H9 (cell line): ENCODE measurements around the gene RIPPLY3. TPM values are rescaled to one million over a fixed set of nuclear protein-coding genes. Genes with fewer than 3 reads are reported as not detected.

ENCODE experiments used
- DNase-seq: peaks from one replicate; pipeline ENCODE4 v3.0.0-alpha.2; 2017
- H2AFZ ChIP-seq: one replicate; pipeline ENCODE4 v1.6.1; 2013; ENCODE audit warnings: mild to moderate bottlenecking, low read length, control low read depth, moderate library complexity
- H2AK5ac ChIP-seq: 2 replicates; pipeline ENCODE4 v1.6.1; 2013; ENCODE audit warnings: low read length, control low read depth, mixed read lengths; ENCODE audit not compliant: insufficient read length
- H2BK120ac ChIP-seq: one replicate; pipeline ENCODE4 v1.6.1; 2013; ENCODE audit warnings: low read depth, mild to moderate bottlenecking, low read length, control low read depth, inconsistent platforms; ENCODE audit not compliant: poor library complexity, severe bottlenecking
- H2BK12ac ChIP-seq: 2 replicates; pipeline ENCODE4 v1.6.1; 2013; ENCODE audit warnings: low read length, control low read depth, mixed read lengths, low read depth; ENCODE audit not compliant: insufficient read length
- H2BK15ac ChIP-seq: 2 replicates; pipeline ENCODE4 v1.6.1; 2013; ENCODE audit warnings: low read depth, low read length, control low read depth
- H2BK20ac ChIP-seq: one replicate; pipeline ENCODE4 v1.6.1; 2013; ENCODE audit warnings: low read depth, mild to moderate bottlenecking, low read length, control low read depth, inconsistent platforms; ENCODE audit not compliant: poor library complexity, severe bottlenecking
- H2BK5ac ChIP-seq: 2 replicates; pipeline ENCODE4 v1.6.1; 2013; ENCODE audit warnings: low read length, control low read depth, mixed read lengths; ENCODE audit not compliant: insufficient read length
- H3K14ac ChIP-seq: 2 replicates; pipeline ENCODE4 v1.6.1; 2013; ENCODE audit warnings: low read length, control low read depth; ENCODE audit not compliant: insufficient read depth
- H3K18ac ChIP-seq: 2 replicates; pipeline ENCODE4 v1.6.1; 2013; ENCODE audit warnings: low read depth, mild to moderate bottlenecking, mixed read lengths, low read length, control low read depth; ENCODE audit not compliant: insufficient read length
- H3K23ac ChIP-seq: 2 replicates; pipeline ENCODE4 v1.6.1; 2013; ENCODE audit warnings: low read length, control low read depth, mixed read lengths, low read depth; ENCODE audit not compliant: insufficient read length
- H3K23me2 ChIP-seq: 2 replicates; pipeline ENCODE4 v1.6.1; 2013; ENCODE audit warnings: low read depth, mild to moderate bottlenecking, mixed read lengths, low read length, control low read depth; ENCODE audit not compliant: insufficient read length, poor library complexity, severe bottlenecking
- H3K27ac ChIP-seq: 2 replicates; pipeline ENCODE4 v1.5.1; 2013; ENCODE audit warnings: low read length, control low read depth, mixed read lengths, low read depth; ENCODE audit not compliant: insufficient read length
- H3K27me3 ChIP-seq: 2 replicates; pipeline ENCODE4 v1.6.1; 2013; ENCODE audit warnings: low read length, control low read depth, inconsistent platforms; ENCODE audit not compliant: insufficient read depth
- H3K4ac ChIP-seq: 2 replicates; pipeline ENCODE4 v1.6.1; 2013; ENCODE audit warnings: low read depth, mild to moderate bottlenecking, control low read depth, inconsistent platforms, low read length, moderate library complexity
- H3K4me1 ChIP-seq: 2 replicates; pipeline ENCODE4 v1.6.1; 2013; ENCODE audit warnings: low read length, control low read depth, inconsistent platforms; ENCODE audit not compliant: insufficient read depth
- H3K4me2 ChIP-seq: 2 replicates; pipeline ENCODE4 v1.6.1; 2013; ENCODE audit warnings: low read length, control low read depth, mixed read lengths; ENCODE audit not compliant: insufficient read length, insufficient read depth
- H3K56ac ChIP-seq: 2 replicates; pipeline ENCODE4 v1.6.1; 2013; ENCODE audit warnings: low read depth, mild to moderate bottlenecking, mixed read lengths, low read length, control low read depth; ENCODE audit not compliant: insufficient read length
- H3K79me1 ChIP-seq: 2 replicates; pipeline ENCODE4 v1.6.1; 2013; ENCODE audit warnings: low read depth, mild to moderate bottlenecking, moderate library complexity, low read length, control low read depth, inconsistent platforms; ENCODE audit not compliant: insufficient read depth, poor library complexity, severe bottlenecking
- H3K79me2 ChIP-seq: 2 replicates; pipeline ENCODE4 v1.6.1; 2013; ENCODE audit warnings: low read length, control low read depth, inconsistent platforms; ENCODE audit not compliant: insufficient read depth
- H3K9ac ChIP-seq: 2 replicates; pipeline ENCODE4 v1.6.1; 2013; ENCODE audit warnings: low read length, control low read depth, mixed read lengths; ENCODE audit not compliant: insufficient read length; ENCODE audit errors: extremely low read depth
- H3K9me3 ChIP-seq: one replicate; pipeline ENCODE4 v1.6.1; 2013; ENCODE audit warnings: low read depth, low read length, inconsistent platforms; ENCODE audit not compliant: control insufficient read depth
- H3T11ph ChIP-seq: one replicate; pipeline ENCODE4 v1.6.1; 2013; ENCODE audit warnings: mild to moderate bottlenecking, low read length, control low read depth, inconsistent platforms
- H4K20me1 ChIP-seq: one replicate; pipeline ENCODE4 v1.6.1; 2013; ENCODE audit not compliant: control insufficient read depth, insufficient read length, insufficient read depth
- H4K5ac ChIP-seq: 2 replicates; pipeline ENCODE4 v1.6.1; 2013; ENCODE audit warnings: low read depth, mild to moderate bottlenecking, mixed read lengths, low read length, control low read depth; ENCODE audit not compliant: insufficient read length
- H4K8ac ChIP-seq: replicated peaks from 2 replicates; pipeline ENCODE4 v1.6.1; 2013; ENCODE audit warnings: low read length, control low read depth, mixed read lengths, low read depth; ENCODE audit not compliant: insufficient read length
- H4K91ac ChIP-seq: 2 replicates; pipeline ENCODE4 v1.6.1; 2013; ENCODE audit warnings: low read depth, mild to moderate bottlenecking, moderate library complexity, mixed read lengths, low read length, control low read depth; ENCODE audit not compliant: insufficient read length
- H3K27ac Mint-ChIP-seq, 3 experiments: 2 replicates in 2 of 3; 3 replicates in 1 of 3; pipeline ENCODE4 v1.8.0; 2020 to 2021; ENCODE audit warnings: mixed read lengths in 3 of 3, mild to moderate bottlenecking in 1 of 3, moderate library complexity in 1 of 3
- H3K27me3 Mint-ChIP-seq: 2 replicates; pipeline ENCODE4 v1.8.0; 2021; ENCODE audit warnings: low read depth, mild to moderate bottlenecking, moderate library complexity, mixed read lengths
- H3K36me3 Mint-ChIP-seq, 3 experiments: 2 replicates in 2 of 3; 3 replicates in 1 of 3; pipeline ENCODE4 v1.8.0; 2020 to 2021; ENCODE audit warnings: low read depth in 3 of 3, mixed read lengths in 3 of 3; ENCODE audit not compliant: insufficient read depth in 1 of 3
- H3K4me1 Mint-ChIP-seq, 2 experiments: 2 replicates each; pipeline ENCODE4 v1.8.0; 2020; ENCODE audit warnings: mixed read lengths in 2 of 2
- H3K4me3 Mint-ChIP-seq, 2 experiments: 2 replicates in 1 of 2; 3 replicates in 1 of 2; pipeline ENCODE4 v1.8.0; 2020 to 2021; ENCODE audit warnings: mild to moderate bottlenecking in 2 of 2, mixed read lengths in 2 of 2, moderate library complexity in 1 of 2
- H3K9me3 Mint-ChIP-seq, 2 experiments: 2 replicates in 1 of 2; 3 replicates in 1 of 2; pipeline ENCODE4 v1.8.0; 2020; ENCODE audit warnings: mild to moderate bottlenecking in 2 of 2, mixed read lengths in 2 of 2, moderate library complexity in 1 of 2
- WGBS: extraction: QIAGEN DNeasy Blood & Tissue Kit; methylation state at CpG from one replicate; pipeline ENCODE4 v1.1.7; 2013; ENCODE audit warnings: missing lambda C conversion rate, low lambda C conversion rate, mixed read lengths; ENCODE audit not compliant: insufficient read length; ENCODE audit errors: extremely low coverage; 5-methylcytosine and 5-hydroxymethylcytosine counted together
- total RNA-seq: library from RNA; stranded (reverse); gene quantifications from 2 replicates; pipeline ENCODE4 v1.2.1, GENCODE V29; 2021
- TF ChIP-seq, protein P1 (sequence below): fragments of 200-600 bp; sonication (generic); conservative IDR thresholded peaks from 3 replicates; pipeline ENCODE4 v1.8.0; 2021; ENCODE audit warnings: antibody characterized with exemption, mild to moderate bottlenecking

RIPPLY3 gene
- total RNA-seq, 1 experiment from 2014 or later, result 1.9 TPM

DNA sequence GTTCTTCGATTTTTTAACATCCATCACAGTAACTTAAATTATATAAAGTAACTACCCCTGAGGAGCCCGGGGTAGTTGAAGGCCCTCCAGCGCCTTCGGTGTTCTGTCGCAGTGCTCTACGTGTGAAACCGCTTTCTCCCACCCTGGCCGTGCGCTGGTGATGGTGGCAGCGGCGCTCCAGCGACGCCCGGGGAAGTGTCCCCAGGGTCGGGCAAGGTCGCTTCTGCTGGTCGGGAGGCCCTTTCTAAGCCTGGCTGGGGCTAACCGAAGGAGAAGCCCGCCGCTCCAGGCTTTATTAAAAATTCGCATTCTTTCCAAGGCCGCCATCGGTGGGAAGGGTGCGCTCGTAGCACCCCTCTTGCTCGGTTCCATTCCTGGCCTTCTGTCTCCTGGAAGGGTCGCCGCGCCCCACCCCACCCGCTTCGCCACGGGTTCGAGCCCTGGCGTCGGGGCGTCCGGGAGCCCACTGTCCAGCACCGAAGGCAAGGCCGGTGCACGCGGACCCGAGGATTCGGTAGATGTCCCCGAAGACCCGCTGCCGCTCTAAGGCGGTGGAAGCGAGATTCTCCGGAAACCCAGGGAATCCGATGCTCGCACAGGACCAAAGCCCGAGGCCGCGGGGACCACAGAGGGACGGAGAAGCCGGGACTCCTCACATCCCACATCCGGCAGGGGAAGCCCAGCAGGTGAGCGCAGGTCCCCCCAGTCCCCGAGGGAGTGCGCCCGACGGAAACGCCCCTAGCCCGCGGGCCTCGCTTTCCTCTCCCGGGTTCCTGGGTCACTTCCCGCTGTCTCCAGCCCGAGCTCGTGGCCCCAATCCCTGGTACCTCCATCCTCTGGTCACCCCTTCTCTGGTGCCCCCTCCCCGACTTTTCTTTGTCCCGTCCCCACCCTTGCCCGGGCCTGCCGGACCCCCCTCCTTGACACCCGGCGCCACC lies 685 bp upstream of the RIPPLY3 start:
- Histone ChIP-seq H3T11ph (no peak overlapping the region), H3K79me2 (no peaks in the 10 kb centered on the region), H2BK12ac (no peak overlapping the region), H3K4ac (no peak overlapping the region), H3K9ac (peak overlapping the region; percentile 26), H3K4me2 (peak overlapping the region; percentile 76), H4K91ac (no peak overlapping the region), H2BK20ac (no peak overlapping the region), H4K20me1 (no peaks in the 10 kb centered on the region), H3K9me3 (no peaks in the 10 kb centered on the region), H3K23ac (no peak overlapping the region), H4K8ac (no peak overlapping the region), H3K79me1 (no peaks in the 10 kb centered on the region), H2BK15ac (peak overlapping the region; percentile 52; the same call in 1 of the 2 replicates), H3K18ac (no peak overlapping the region), H2AFZ (no peak overlapping the region), H4K5ac (no peak overlapping the region), H3K27me3 (peaks cover 8% of the 10 kb centered on the region; the same call in 1 of the 2 replicates), H2AK5ac (no peak overlapping the region), H3K23me2 (peaks cover 12% of the 10 kb centered on the region), H2BK5ac (no peak overlapping the region), H3K4me1 (no peaks in the 10 kb centered on the region), H3K14ac (peak overlapping the region; percentile 8; the same call in 1 of the 2 replicates), H3K56ac (no peak overlapping the region), H3K27ac (no peak overlapping the region), H2BK120ac (no peak overlapping the region)
- peak overlapping the region; percentile 66 to 79 for H3K4me3 Mint-ChIP-seq
- no peaks in the 10 kb centered on the region for H3K36me3 Mint-ChIP-seq
- H3K27ac Mint-ChIP-seq, result no peak overlapping the region
- no peaks in the 10 kb centered on the region for H3K9me3 Mint-ChIP-seq
- H3K4me1 Mint-ChIP-seq, result peaks cover 8 to 20% of the 10 kb centered on the region in 2 experiments
- peak; percentile 59 for DNase-seq
- TF ChIP-seq, protein P1, sequence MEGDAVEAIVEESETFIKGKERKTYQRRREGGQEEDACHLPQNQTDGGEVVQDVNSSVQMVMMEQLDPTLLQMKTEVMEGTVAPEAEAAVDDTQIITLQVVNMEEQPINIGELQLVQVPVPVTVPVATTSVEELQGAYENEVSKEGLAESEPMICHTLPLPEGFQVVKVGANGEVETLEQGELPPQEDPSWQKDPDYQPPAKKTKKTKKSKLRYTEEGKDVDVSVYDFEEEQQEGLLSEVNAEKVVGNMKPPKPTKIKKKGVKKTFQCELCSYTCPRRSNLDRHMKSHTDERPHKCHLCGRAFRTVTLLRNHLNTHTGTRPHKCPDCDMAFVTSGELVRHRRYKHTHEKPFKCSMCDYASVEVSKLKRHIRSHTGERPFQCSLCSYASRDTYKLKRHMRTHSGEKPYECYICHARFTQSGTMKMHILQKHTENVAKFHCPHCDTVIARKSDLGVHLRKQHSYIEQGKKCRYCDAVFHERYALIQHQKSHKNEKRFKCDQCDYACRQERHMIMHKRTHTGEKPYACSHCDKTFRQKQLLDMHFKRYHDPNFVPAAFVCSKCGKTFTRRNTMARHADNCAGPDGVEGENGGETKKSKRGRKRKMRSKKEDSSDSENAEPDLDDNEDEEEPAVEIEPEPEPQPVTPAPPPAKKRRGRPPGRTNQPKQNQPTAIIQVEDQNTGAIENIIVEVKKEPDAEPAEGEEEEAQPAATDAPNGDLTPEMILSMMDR, result no peak
- H3K27me3 Mint-ChIP-seq, result peaks cover 71% of the 10 kb centered on the region
- WGBS, result no CpG with 5 or more reads among the region's 76 CpGs
